ENCODE measurements around the gene DSC1.
A peak's percentile ranks its signal among the peaks of the same experiment; 100 is the strongest.

DSC1 gene

DNA sequence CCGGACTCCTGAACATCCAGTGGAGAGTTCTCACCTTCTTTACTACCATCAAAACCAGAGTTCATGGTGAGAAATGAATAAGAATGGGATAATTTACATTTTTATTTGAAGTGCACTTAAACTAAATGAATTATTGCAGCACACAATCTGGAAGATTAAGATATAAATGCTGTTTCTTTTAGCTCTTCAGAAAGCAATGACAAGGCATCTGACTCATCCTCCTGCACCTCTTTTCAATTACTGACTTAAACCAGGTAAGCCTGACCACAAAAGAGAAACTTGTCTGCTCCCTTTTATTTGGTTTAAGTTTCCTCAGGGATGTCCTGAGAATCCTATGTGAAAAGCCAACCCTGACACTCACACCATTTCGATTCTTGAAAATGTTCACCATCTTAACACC, 59.7 kb downstream of the DSC1 start:
- DNase-seq = no peak

DNA sequence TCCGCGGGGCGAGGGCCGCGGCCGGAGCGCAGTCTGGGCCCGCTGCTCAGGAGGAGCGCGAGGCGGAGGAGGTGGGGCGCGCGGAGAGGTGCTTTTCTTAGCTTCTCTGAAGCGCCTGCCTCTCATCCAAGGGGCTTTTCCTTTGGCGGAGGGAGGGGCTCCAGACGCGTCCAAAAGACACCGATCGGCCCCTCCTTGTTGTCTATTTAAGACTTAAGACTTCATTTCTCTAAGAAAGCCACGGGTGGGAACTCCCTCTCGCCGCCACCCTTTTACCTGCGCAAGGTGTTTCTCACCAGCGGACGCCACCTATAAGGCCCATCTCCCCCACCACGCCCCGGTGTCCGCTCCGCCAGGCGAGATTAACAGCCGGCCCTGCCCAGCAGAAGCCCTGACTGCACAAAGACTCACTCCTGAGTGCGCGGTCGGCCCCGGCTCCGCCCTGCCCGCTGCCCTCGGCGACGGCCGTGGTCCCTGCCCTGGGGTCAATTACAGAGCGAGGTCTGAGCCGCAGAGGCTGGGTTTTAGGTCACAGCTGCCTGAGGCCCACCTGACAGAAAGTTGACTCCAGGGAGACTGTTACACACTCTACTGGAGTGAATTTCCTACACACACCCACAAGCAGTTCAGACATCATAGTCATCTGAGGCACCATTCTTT, 60.5 kb downstream of the DSC1 start, which contains the start of gene DSC2:
TSS of gene DSC2 (minus strand) at position 397 of the 660 bp plus-strand sequence. CDS start 450 bp downstream, outside the sequence.
- DNase-seq = peak; percentile 21

DNA sequence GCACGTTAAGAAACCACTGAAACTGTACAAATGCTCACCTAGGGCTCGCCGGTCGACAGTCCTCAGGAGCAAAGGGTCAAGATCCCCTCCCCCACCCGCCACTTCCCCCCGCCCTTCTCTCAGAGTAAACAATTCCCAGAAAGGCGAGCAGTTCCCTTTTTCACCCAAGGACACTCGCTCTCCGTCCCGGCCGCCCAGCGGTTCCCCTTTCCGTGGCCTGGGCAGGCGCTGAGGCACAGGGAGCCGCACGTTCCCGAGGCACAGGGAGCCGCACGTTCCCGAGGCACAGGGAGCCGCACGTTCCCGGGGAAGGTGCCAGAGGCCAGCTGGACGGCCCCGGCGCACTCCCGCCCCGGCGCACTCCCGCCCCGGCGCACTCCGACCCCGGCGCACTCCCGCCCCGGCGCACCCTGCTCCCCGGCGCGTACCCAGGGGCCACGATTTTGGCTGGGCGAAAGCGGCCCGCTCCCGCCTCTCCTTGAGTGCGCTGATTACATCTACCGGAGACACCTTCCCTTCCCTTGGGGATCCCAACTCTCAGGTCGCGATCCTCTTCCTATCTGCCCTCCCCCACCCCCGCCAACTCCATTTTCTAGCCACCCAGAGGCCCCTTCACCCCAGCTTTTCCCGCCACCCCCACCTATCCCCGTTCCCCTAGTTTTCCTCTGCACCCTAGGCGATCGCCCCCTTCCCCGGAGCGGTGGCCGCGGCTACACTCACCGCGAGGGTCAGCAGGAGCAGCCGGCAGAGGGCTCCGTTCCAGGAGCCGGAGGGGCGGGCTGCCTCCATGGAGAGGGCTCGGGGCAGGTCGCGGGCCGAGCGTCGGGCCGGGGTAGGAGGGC, 61.3 kb downstream of the DSC1 start:
- DNase-seq = peak; percentile 21

DNA sequence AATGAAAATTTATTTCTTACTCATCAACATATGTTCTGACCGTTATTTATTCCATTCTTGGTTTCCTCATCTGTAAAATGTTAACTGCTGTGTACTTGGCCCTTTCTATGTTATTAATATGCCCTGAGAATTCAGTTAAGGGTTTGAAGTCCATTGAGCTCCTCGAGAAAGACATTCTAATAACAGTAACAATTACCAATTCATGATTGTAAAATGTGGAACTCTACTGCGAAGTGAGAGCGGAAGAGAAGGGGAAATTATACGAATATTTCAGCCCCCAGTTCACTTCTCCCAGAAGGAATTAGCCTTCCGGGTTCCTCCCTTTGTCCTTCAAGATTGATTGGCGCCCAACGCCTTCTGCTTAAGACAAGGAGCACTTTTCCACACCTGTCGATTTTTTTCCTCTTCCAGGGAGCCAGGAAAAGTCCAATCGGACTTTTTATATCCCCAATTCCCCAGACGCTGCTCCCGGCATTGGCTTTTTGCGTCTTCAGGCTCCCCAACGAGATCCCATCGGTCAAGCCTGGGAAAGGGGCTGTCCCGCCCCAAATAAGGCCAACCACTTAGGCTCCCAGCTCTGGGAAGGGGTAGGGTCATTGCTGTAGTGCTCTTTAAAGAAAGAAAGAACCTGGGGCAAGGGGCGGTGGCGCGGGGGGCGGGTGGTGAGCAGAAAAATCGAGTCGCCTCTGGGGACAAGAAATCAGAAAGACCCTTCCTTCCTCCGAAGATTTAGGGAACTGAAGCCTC, 62.0 kb downstream of the DSC1 start:
- no peak for DNase-seq

DNA sequence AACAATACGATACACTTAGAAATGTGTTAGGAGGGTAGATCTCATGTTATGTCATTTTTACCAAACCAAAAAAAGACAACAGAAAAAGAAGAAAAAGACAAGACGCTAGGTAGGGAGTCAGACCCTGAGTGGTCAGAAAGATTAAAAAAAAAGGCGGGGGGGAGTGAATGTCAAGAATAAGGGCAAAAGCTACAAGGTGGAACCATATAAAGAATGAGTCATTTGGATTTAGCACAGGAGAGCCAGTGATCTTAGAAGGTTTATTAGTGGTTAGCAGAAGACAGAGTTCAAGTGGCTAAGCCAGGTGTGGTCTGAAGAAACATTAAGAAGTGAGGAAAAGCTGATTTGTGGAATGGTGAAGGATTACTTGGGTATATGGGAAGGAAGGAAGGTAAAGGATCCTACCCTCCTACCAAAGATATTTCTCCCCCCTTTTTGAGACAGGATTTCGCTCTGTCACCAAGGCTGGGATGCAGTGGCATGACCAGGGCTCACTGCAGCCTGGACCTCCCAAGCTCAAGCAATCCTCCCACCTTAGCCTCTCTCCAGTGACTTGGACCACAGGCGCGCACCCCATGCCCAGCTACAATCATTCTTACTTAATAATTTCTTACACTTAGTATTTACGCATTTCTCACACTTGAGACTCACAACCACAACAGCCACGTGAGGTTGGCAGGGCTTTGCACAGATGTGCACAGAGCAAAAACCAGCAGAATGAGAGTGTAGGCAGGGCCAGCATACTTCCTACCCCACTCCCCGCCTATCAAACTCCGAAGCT, 63.0 kb downstream of the DSC1 start:
- DNase-seq = no peak

DNA sequence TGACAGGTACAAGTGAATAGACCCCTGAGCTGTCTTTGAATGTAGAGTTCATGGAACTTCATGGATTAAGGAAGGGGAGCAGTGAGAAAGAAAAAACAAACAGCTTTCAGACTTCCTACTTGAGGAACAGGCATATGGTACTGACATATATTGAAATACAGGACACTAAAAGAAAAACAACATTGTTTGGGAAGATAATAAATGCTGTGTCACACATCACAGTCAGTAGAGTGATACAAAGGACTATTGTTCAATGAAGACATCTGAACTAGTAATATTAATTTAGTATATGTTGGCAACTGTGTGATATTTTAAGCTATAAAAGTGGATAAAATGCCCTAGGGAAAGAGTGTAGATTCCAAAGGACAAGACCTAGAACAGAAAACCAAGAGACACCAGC, 63.8 kb downstream of the DSC1 start:
- no peak for DNase-seq

DNA sequence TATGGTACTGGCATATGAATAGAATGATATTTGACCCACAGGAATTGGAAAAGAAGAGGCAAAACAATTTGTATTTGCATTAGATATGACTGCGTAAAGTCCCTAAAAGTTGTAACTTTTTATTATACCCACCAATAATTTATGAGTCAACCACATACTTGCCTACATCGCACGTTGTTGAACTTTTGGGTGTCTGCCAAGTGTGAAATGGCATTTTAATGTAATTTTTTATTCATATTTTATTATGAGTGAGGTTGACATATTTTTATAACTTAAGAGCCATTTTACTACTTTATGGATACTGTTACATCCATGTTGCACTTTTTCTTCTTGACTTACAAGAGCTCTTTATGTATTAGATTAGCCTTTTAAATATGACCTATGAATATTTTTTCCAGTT, 65.0 kb downstream of the DSC1 start:
- no peak for DNase-seq

DNA sequence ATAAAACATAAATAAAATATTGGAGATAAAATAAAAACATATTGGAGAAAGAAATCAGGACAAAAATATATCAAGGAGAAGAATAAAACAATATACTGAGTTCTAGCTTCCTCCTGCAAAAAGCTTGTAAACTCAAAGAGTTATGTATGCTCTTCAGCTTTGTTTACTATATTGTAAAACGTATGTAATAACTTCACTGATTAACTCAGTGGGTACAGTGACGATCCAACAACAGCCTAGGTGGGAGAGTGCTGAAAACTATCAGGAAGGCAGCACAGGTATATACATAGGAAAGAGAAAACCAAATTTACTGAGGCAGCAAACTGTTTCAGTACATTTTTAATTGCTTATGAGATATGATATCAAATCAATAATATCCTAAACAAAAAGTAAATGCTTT, 68.8 kb downstream of the DSC1 start:
- no peak for DNase-seq

DNA sequence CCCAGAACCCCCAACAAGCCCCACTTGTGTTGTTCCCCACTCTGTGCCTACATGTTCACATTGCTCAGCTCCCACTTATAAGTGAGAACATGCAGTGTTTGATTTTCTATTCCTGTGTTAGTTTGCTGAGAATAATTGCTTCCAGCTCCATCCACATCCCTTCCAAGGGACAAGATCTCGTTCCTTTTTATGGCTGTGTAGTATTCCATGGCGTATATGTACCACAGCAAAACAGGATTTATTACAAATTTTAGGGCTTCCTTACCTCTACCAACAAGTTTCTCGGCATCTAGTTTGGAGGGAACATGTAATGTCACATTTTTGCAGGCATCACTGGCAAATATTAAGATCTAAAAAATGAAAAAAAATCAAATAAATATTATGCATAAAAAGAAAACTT, 69.4 kb downstream of the DSC1 start:
- DNase-seq = no peak

DNA sequence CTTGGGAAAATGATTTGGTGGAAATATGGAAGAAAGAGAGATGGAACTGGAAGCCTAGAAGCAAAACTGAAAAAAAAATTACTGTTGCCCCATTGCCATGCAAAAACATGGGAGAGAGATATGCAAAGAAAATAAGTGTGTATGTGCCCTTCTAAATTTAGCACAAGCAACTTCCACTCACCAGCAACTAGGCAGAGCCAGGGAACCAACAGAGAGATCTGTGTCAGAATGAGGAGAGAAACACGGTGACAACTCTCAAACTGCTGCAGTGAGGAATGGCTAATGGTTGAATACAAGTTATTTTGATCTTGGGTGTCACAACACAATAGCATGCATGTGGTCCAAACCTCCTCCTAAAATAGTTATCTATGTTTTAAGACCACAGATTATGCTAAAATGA, 71.3 kb downstream of the DSC1 start:
- no peak for DNase-seq

DNA sequence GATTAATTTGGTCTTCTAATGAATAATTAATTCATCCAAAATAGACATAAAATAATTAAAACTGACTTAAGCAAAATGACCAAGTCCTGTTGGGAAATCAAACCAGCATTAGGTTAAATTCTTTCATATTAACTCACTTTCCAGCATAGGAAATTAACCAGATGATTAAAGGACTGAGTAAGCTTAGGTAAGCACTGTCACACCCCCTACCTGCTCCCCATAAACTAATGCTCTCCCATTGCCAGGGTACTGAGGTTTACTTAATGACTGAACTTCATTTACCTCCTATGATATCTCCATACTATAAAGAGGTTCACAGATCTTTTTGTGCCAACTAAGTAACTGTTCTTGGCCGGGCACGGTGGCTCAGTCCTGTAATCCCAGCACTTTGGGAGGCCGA, 74.1 kb downstream of the DSC1 start:
- no peak for DNase-seq

DNA sequence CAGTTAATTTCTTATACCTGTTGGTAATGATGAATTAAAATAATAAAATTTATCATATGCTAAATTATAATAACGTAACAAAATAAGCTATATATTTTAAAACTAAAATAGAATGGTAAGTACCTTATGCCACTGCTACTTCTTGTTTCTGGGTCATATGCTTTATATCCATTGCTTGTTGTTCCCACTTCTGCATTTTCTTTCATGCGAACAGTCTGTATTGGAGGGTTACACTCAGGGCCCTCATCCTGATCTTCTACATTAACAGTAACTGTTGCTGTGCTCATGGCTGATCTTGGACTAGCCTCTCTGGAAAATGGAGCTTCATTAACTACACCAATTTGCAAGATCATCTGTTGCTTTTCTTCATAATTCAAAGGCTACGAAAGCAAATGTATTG, 82.7 kb downstream of the DSC1 start:
- DNase-seq = no peak
